Activated T-helper 1 cell treated with Interleukin-2 at 50 U/mL for 16 hours (primary cell): ENCODE measurements around the gene MILR1.
"Not testable (repeated sequence)": the region's sequence is repeated elsewhere in the genome, so short reads cannot be mapped to it uniquely, and the experiment has no call there.

Source experiments
- DNase-seq: peaks from one replicate; pipeline ENCODE4 v3.0.0-alpha.2; 2020; ENCODE audit warnings: low read depth

The MILR1 gene

GRCh38 chr17:64472564-64472963 lies 23.6 kb downstream of the MILR1 start:
- DNase-seq = no peak

GRCh38 chr17:64477849-64478248 lies 28.9 kb downstream of the MILR1 start:
- no peak for DNase-seq

- no peak for DNase-seq
Measured at GRCh38 chr17:64480951-64481350, 32.0 kb downstream of the MILR1 start.

GRCh38 chr17:64484380-64484779 lies 35.5 kb downstream of the MILR1 start:
- no peak for DNase-seq

- no peak for DNase-seq
Measured at GRCh38 chr17:64488301-64488700, 39.4 kb downstream of the MILR1 start.

GRCh38 chr17:64491034-64491860 lies 42.3 kb downstream of the MILR1 start:
- DNase-seq = no peak

- DNase-seq = no peak
Measured at GRCh38 chr17:64491994-64492393, 43.1 kb downstream of the MILR1 start.

- no peak for DNase-seq
Measured at GRCh38 chr17:64492481-64493109, 43.7 kb downstream of the MILR1 start.

GRCh38 chr17:64494121-64494520 lies 45.2 kb downstream of the MILR1 start:
- no peak for DNase-seq

- DNase-seq = not testable (repeated sequence)
Measured at GRCh38 chr17:64495300-64495699, 46.4 kb downstream of the MILR1 start.

- no peak for DNase-seq
Measured at GRCh38 chr17:64496348-64496785, 47.5 kb downstream of the MILR1 start.

GRCh38 chr17:64496786-64497564 lies 48.1 kb downstream of the MILR1 start, which contains the start of gene POLG2:
Gene POLG2, minus strand, starts transcription at chr17:64497054. Its CDS starts 86 bp downstream, at chr17:64496968.
- peak; percentile 93 for DNase-seq

- no peak for DNase-seq
Measured at GRCh38 chr17:64497565-64498035, 48.7 kb downstream of the MILR1 start.

GRCh38 chr17:64498308-64499203 lies 49.6 kb downstream of the MILR1 start:
- DNase-seq = no peak

GRCh38 chr17:64499805-64500486 lies 51.0 kb downstream of the MILR1 start:
- no peak for DNase-seq

GRCh38 chr17:64500487-64500859 lies 51.6 kb downstream of the MILR1 start:
- no peak for DNase-seq

GRCh38 chr17:64500862-64501765 lies 52.2 kb downstream of the MILR1 start:
- DNase-seq = no peak

GRCh38 chr17:64502021-64502420 lies 53.1 kb downstream of the MILR1 start:
- DNase-seq = no peak

- DNase-seq = no peak
Measured at GRCh38 chr17:64502809-64503208, 53.9 kb downstream of the MILR1 start.

GRCh38 chr17:64503341-64503740 lies 54.4 kb downstream of the MILR1 start:
- no peak for DNase-seq
